Endodermal cell (in vitro differentiated cells): ENCODE results near the gene DHRS7B. TPM values are rescaled to one million over a fixed set of nuclear protein-coding genes. Genes with fewer than 3 reads are reported as not detected.

ENCODE experiments used
- DNase-seq: peaks from one replicate; pipeline ENCODE4 v3.0.0-alpha.2; 2017
- H3K27ac ChIP-seq: 2 replicates; pipeline ENCODE4 v1.5.1; 2013; ENCODE audit warnings: mild to moderate bottlenecking, low read depth, low read length, moderate library complexity
- H3K27me3 ChIP-seq: 2 replicates; pipeline ENCODE4 v1.6.1; 2013; ENCODE audit warnings: mild to moderate bottlenecking, low read length, moderate library complexity; ENCODE audit not compliant: insufficient read depth, control insufficient read depth, poor library complexity, severe bottlenecking
- H3K36me3 ChIP-seq: 2 replicates; pipeline ENCODE4 v1.7.0; 2013; ENCODE audit warnings: mild to moderate bottlenecking, low read length, moderate library complexity; ENCODE audit not compliant: control insufficient read depth, insufficient read depth
- H3K4me1 ChIP-seq: one replicate; pipeline ENCODE4 v1.7.0; 2013; ENCODE audit warnings: low read length; ENCODE audit not compliant: control insufficient read depth, insufficient read depth
- H3K4me3 ChIP-seq: 2 replicates; pipeline ENCODE4 v1.5.1; 2013; ENCODE audit warnings: mild to moderate bottlenecking, low read length, moderate library complexity
- H3K9ac ChIP-seq: 2 replicates; pipeline ENCODE4 v1.6.1; 2013; ENCODE audit warnings: mild to moderate bottlenecking, low read length, moderate library complexity; ENCODE audit not compliant: poor library complexity, severe bottlenecking; ENCODE audit errors: extremely low read depth
- H3K9me3 ChIP-seq: 2 replicates; pipeline ENCODE4 v1.6.1; 2013; ENCODE audit warnings: mild to moderate bottlenecking, low read length, moderate library complexity; ENCODE audit not compliant: control insufficient read depth
- H3K27ac Mint-ChIP-seq: 2 replicates; pipeline ENCODE4 v1.8.0; 2020; ENCODE audit warnings: mixed read lengths
- H3K27me3 Mint-ChIP-seq: 2 replicates; pipeline ENCODE4 v1.8.0; 2021; ENCODE audit warnings: mild to moderate bottlenecking, mixed read lengths; ENCODE audit not compliant: insufficient read depth
- H3K36me3 Mint-ChIP-seq: 2 replicates; pipeline ENCODE4 v1.8.0; 2020; ENCODE audit warnings: low read depth, mixed read lengths
- H3K4me1 Mint-ChIP-seq: 2 replicates; pipeline ENCODE4 v1.8.0; 2020; ENCODE audit warnings: mixed read lengths
- H3K4me3 Mint-ChIP-seq: 2 replicates; pipeline ENCODE4 v1.8.0; 2020; ENCODE audit warnings: mild to moderate bottlenecking, moderate library complexity, mixed read lengths
- H3K9me3 Mint-ChIP-seq: 2 replicates; pipeline ENCODE4 v1.8.0; 2020; ENCODE audit warnings: mild to moderate bottlenecking, mixed read lengths
- WGBS, 2 experiments: methylation state at CpG; one replicate each; pipeline versions ENCODE4 v1.1.5 to v1.1.7; 2013; ENCODE audit warnings: missing lambda C conversion rate in 2 of 2, mixed read lengths in 1 of 2; ENCODE audit not compliant: insufficient coverage in 1 of 2, insufficient read length in 1 of 2; 5-methylcytosine and 5-hydroxymethylcytosine counted together
- total RNA-seq, 2 donors: library from RNA; stranded (reverse); fragmentation: NEBNext Ultra II Directional in 1 of 2; extraction: Animal tissue kit (Norgen Biotek cat#: 25700) in 1 of 2; gene quantifications; 2 replicates in 1 of 2; 3 replicates in 1 of 2; pipeline ENCODE4 v1.2.1, GENCODE V29; 2021
- TF ChIP-seq, protein P1 (sequence below): fragments of 200-600 bp; sonication (generic); conservative IDR thresholded peaks from 2 replicates; pipeline ENCODE4 v1.5.0; 2021; ENCODE audit warnings: antibody characterized with exemption, mild to moderate bottlenecking

Gene DHRS7B
- total RNA-seq, 2 donors from 2014 or later: 20.8 to 24.2 TPM

DNA sequence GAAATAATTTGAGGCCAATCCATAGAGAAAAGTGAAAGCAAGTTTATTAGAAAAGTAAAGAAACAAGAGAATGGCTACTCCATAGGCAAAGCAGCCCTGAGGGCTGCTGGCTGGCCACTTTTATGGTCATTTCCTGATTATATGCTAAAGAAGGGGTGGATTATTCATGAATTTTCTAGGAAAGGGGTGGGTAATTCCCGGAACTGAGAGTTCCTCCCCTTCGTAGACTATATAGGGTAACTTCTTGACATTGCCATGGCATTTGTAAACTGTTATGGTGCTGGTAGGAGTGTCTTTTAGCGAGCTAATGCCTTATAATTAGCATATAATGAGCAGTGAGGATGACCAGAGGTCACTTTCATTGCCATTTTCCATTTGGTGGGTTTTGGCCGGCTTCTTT lies 4.4 kb downstream of the DHRS7B start:
- Histone ChIP-seq H3K9me3 (peaks cover 44% of the 10 kb centered on the region), H3K9ac (no peak overlapping the region), H3K4me1 (no peaks in the 10 kb centered on the region), H3K27me3 (no peaks in the 10 kb centered on the region), H3K27ac (no peak overlapping the region), H3K36me3 (peaks cover 30% of the 10 kb centered on the region), H3K4me3 (peak overlapping the region; percentile 59)
- Mint-ChIP-seq H3K4me3 (no peak overlapping the region), H3K4me1 (peaks cover 6% of the 10 kb centered on the region), H3K27me3 (no peaks in the 10 kb centered on the region), H3K9me3 (peaks cover 48% of the 10 kb centered on the region), H3K27ac (no peak overlapping the region), H3K36me3 (peaks cover 33% of the 10 kb centered on the region)
- TF ChIP-seq, protein P1, sequence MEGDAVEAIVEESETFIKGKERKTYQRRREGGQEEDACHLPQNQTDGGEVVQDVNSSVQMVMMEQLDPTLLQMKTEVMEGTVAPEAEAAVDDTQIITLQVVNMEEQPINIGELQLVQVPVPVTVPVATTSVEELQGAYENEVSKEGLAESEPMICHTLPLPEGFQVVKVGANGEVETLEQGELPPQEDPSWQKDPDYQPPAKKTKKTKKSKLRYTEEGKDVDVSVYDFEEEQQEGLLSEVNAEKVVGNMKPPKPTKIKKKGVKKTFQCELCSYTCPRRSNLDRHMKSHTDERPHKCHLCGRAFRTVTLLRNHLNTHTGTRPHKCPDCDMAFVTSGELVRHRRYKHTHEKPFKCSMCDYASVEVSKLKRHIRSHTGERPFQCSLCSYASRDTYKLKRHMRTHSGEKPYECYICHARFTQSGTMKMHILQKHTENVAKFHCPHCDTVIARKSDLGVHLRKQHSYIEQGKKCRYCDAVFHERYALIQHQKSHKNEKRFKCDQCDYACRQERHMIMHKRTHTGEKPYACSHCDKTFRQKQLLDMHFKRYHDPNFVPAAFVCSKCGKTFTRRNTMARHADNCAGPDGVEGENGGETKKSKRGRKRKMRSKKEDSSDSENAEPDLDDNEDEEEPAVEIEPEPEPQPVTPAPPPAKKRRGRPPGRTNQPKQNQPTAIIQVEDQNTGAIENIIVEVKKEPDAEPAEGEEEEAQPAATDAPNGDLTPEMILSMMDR: no peak
- no peak for DNase-seq
- 89 to 97% methylated on average over 4 of the region's 4 CpGs for whole genome bisulfite sequencing, 2 experiments

DNA sequence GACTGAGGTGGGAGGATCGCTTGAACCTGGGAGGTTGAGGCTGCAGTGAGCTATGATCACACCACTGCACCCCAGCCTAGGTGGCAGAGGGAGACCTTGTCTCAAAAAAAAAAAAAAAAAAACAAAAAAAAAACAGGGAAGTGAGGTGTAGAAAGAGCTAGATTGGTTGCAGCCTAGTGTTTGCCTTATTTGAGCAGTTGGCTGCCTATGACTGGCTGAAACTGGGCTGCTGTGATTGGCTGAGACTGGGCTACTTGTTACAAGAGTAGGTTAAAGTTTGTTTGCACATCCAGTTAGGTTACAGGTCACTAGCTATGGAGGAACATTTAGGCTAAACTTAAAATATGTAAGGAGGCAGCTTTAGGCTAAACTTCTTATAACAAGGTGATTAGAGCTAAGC lies 5.7 kb downstream of the DHRS7B start:
- Histone ChIP-seq H3K36me3 (peaks cover 30% of the 10 kb centered on the region), H3K9ac (no peak overlapping the region), H3K4me1 (no peaks in the 10 kb centered on the region), H3K27me3 (no peaks in the 10 kb centered on the region), H3K4me3 (peak overlapping the region; percentile 64), H3K27ac (no peak overlapping the region), H3K9me3 (peaks cover 57% of the 10 kb centered on the region)
- no peak for DNase-seq
- H3K27ac Mint-ChIP-seq: no peak overlapping the region
- TF ChIP-seq, protein P1: no peak
- H3K9me3 Mint-ChIP-seq: peaks cover 60% of the 10 kb centered on the region
- no peaks in the 10 kb centered on the region for H3K27me3 Mint-ChIP-seq
- peaks cover 35% of the 10 kb centered on the region for H3K36me3 Mint-ChIP-seq
- WGBS, 2 experiments: 95% methylated on average over 1 of the region's 1 CpG; no CpG with 5 or more reads in 1 of the 2 experiments
- H3K4me1 Mint-ChIP-seq: peaks cover 6% of the 10 kb centered on the region
- no peak overlapping the region for H3K4me3 Mint-ChIP-seq

DNA sequence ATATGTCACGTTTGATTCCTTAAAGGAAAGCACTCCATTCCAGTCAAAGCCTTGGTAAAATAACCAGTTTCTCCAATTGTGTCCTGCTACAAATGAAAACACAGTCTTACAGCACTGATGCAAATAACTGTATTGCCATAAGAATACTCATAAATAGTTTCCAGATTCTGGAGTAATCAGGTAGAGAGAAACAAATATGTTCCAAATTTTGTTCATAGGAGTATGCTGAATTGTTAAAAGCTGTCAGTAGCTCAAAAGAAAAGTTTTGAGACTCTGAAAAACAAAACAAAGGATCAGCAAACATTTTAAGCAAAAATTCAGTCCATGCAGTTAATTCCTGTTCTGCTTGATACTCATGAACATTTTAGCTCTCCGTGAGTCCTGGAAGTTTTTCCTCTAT lies 7.8 kb downstream of the DHRS7B start:
- Histone ChIP-seq H3K27me3 (no peaks in the 10 kb centered on the region), H3K9me3 (peaks cover 77% of the 10 kb centered on the region), H3K4me3 (peak overlapping the region; percentile 64), H3K36me3 (peaks cover 32% of the 10 kb centered on the region), H3K9ac (no peak overlapping the region), H3K4me1 (no peaks in the 10 kb centered on the region), H3K27ac (no peak overlapping the region)
- H3K36me3 Mint-ChIP-seq: peaks cover 42% of the 10 kb centered on the region
- WGBS, 2 experiments: 99 to 100% methylated on average over 1 to 2 of the region's 2 CpGs
- peaks cover 6% of the 10 kb centered on the region for H3K4me1 Mint-ChIP-seq
- H3K9me3 Mint-ChIP-seq: peaks cover 77% of the 10 kb centered on the region
- H3K4me3 Mint-ChIP-seq: no peak overlapping the region
- TF ChIP-seq, protein P1: no peak
- DNase-seq: no peak
- no peaks in the 10 kb centered on the region for H3K27me3 Mint-ChIP-seq
- no peak overlapping the region for H3K27ac Mint-ChIP-seq
